NCI-H187 (cell line): ENCODE measurements around the gene INPP4B.
"Not testable (repeated sequence)": the region's sequence is repeated elsewhere in the genome, so short reads cannot be mapped to it uniquely, and the experiment has no call there.

Experiments
- DNase-seq, 2 experiments: peaks; one replicate each; lab custom pipeline; 2025; lab: John Stamatoyannopoulos, UW

INPP4B gene

DNA sequence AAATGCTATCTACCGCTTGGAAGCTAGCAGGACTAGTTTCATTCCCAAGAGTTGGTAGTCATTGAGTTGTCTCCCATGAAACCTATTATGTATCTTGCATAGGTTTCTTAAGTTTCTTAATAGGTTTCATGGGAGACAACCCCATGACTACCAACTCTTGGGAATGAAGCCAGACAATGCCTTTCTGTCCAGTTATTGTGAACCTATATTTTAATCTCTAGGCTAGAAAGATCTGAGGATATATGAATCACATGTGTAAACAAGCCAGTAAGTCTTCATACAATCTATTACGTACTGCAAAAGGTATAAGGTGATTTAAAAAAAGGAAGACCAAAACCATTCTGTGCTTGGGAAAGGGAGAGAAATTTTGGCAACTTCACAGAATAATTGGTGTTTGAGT, 162.6 kb downstream of the INPP4B start:
- no peak for DNase-seq

DNA sequence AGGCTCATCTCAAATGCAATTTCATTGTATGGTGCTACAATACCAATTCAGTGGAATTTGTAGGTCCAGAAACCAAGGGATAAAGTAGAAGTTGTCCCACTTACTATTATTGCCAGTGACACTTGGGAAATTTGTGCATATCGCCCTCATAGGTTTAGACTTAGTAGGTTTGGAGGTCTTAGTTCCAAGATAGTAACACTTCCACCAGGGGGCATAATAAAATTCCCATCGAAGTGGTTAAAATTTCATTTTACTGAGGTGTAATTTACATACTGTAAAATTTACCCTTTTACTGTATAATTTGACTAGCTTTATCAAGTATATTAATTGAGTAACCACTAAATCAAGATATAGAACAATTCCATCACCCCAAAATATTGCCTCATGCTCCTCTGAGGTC, 174.6 kb downstream of the INPP4B start:
- no peak for DNase-seq

DNA sequence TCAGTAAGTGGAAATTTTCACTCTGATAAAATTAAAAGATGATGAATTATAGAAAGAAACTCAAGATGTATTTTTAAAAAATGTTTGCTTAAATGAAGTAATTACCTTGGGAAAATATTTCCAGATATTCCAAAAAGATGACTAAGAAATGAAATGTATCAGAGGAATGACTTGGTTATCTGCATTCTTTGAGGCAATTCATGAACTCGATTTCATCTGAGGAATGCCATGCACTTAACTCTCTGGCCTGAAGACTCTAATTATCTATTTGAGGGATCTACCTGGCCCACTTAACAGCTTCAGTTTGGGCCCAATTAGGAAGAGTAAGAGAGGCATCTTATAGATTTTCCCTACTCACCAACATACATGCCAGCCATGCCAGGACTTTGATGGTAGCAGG, 182.3 kb downstream of the INPP4B start:
- DNase-seq = no peak

DNA sequence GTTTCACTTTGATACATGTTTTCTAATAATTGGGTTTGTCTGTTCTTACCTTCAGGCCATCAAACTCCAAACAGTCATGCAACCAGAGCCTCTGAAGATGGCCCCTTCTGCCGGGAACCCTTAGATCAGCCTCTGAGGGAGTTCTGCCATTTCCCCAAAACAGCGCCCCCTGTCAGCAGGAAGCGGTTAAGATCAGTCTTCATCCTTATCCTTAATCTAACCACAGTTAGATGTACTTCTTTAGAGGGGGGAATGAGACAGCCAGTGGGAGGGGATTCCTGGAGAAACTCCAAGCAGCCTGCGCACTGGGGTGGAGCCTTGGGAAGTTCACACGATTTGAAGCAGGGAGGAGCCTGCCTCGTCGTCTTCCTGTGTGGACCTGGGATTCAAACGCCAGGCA, 185.4 kb downstream of the INPP4B start:
- no peak for DNase-seq

DNA sequence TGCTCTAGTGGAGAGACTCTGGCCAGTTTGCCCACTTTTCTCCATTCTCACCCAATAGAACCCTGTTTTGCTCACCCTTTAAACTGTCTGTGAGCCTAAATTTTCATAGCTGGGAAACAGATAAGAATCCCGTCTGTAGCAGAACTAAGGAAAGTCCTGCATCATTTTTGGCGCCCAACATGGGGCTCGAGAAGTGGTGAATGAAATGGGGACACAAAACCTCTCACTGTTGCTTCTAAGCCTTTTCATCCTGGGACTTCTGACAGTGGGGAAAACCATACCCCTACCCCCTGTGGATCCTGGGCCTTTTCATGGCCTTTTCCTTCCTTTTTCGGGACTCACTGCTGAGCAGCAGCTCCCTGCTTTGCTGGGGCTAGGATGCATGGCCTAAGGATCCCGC, 189.9 kb downstream of the INPP4B start:
- DNase-seq = no peak

DNA sequence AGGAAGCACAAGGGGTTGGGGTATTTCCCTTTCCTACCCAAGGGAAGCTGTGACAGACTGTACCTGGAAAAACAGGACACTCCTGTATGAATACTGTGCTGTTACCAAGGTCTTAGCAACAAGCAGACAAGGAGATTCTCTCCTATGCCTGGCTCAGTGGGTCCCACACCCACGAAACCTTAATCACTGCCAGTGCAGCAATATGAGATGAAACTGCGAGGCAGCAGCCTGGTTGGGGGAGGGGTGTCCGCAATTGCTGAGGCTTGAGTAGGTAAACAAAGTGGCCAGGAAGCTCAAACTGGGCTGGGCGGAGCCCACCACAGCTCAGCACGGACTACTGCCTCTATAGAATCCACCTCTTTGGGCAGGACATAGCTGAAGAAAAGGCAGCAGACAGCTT, 197.7 kb downstream of the INPP4B start:
- no peak for DNase-seq

DNA sequence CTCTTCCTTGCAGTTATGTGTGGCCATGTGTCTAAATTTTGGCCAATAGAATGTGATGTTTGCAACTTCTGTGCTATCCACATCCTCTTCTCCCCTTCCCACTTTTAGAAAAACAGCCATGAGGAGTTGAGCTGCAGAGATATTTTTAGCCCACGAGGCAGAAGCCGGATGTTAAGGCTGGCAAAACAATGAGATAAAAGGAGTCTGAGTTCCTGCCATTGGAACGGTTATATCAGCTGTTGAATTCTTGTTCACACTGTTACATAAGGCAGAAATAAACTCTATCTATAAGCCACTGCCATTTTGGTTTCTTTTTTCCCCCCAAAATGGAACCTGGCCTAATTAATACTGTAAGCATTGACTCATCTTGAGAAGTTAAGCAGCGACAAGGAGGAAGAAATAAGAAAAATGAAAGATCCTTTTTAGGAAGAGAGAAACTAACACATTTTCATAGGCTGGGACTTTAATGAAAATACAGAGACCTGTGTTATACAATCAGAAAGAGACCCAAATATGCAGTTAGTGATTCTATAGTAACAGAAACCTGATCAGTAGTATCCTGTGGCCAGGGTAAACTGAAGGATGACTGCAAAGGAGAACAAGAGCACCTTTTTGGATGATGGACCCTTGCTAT, 200.5 kb downstream of the INPP4B start:
- DNase-seq = no peak

DNA sequence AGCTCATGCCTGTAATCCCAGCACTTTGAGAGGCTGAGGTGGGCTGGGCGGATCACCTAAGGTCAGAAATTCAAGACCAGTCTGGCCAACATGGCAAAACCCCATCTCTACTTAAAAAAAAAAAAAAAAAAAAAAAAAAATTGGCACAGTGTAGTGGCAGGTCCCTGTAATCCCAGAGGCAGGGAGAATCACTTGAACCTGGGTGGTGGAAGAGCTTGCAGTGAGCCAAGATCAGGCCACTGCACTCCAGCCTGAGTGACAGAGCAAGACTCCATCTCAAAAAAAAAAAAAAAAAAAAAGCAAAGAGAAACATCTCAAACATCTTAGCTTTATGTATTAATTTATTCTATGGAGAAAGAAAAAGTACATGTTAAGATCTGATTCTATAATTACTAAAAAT, 201.5 kb downstream of the INPP4B start:
- not testable (repeated sequence) for DNase-seq

DNA sequence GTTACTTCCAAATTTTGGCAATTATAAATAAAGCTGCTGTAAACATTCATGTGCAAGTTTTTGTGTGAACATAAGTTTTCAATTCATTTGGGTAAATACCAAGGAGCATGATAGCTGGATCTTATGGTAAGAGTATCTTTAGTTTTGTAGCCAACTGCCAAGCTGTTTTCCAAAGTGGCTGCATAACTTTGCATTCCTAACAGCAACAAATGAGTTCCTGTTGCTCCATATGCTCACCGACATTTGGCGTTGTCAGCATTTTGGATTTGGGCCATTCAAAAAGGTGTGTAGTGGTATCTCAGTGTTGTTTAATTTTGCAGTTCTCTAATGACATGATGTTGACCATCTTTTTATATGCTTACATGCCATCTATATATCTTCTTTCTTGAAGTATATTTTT, 208.5 kb downstream of the INPP4B start:
- DNase-seq = no peak

DNA sequence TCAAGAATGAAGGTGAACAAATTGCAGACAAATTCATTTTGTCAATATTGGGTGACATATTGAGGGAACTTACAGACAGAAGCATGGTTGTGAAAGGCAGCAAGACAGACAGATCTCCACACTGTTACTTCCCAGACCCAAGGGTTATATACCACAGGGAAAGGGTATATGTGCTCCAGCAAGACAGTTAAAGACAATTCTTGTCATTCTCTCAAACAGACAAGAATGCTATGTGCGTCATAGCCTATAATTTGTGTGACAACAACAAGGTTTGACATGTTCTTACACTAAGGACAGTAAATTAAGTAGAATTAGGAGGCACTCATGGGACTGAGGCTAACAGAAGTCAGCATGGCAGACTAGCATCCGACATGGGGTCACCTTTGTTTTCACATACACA, 214.3 kb downstream of the INPP4B start:
- no peak for DNase-seq

DNA sequence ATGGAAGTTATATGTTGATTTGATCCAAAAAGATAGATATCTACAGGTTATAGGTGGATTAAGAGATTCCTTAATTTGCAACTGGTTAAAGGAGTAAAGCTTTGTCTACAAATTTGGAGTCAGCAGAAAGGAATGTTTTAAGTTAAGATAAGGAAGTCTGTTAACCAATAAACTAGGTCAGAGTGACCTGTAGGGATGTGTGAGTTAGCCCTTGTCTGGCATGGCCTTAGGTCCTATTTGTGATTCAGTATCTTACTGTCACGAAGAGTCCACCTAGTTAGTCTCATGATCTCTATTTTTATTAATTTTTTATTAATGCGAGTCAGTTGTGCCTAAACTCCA, 230.8 kb downstream of the INPP4B start:
- DNase-seq = no peak

DNA sequence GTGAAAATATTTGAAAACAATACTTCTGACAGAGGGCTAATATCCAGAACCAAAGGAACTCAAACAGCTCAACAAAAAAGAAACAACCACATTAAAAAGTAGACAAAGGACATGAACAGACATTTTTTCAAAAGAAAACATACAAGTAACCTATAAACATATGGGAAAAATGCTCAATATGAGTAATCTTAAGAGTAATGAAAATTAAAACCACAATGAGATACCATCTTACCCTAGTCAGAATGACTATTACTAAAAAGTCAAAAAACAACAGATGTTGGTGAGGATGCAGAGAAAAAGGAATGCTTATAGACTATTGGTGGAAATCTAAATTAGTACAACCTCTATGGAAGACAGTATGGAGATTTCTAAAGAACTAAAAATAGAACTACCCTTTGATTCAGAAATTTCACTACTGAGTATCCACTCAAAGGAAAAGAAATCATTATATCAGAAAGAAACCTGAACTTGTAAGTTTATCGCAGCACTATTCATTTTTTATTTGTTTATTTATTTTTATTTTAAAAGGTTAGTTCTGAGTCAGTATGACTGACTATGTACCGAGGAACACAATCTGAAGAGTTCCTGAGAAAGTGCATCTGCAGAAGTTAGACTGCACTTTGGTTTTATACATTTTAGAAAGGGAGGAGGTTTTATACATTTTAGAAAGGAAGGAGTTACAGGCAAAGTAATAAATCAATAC, 231.3 kb downstream of the INPP4B start:
- DNase-seq = no peak

DNA sequence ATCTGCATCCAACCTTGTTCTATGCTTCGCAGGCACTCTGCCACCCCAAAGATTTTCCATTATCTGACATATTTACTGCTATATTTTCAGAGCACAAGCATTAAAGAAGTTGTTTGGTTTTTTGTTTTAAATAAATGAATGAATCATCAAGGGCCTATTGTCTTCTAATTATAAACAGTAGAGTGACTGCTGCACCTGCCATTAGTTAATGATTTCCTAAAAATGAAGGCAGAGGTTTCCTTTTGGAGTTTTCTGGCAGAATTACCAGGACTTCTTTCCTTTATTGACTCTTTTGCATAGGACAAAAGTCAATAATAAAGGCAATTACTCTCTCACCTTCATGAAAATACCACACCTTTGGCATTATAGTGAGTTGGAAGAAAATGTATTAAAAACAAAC, 238.1 kb downstream of the INPP4B start:
- no peak for DNase-seq

DNA sequence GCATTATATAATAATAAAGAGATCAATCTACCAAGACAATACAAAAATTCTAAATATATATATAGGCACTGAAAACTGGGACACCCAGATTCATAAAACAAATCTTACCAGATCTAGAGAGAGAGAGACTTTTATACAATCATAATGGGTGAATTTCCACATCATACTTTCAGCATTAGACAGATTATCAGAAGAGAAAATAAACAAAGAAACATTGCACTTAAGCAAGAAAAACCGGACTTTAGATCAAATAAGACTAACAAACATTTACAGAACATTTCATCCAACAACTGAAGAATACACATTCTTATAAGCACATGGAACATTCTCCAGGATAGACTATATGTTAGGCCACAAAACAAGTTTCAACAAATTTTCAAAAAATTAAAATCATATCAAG, 245.1 kb downstream of the INPP4B start:
- DNase-seq = no peak

DNA sequence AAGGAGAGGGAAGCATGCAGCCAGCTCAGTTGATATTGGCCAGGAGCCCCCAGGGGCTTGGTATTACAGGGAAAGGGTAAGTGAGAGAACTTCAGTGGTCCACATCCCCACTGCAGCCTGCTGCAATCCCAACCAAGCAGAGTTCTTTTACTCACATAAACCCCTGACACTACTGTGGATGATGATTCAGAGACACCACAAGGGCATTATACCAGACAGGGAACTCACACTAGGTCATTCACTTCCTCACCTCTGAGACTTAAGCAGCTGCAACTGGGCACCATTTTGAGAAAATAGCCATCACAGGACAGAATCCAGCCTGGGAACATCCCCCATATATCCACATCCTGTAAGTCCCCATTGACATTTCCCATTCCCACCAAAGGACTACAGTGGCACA, 248.0 kb downstream of the INPP4B start:
- DNase-seq = no peak

DNA sequence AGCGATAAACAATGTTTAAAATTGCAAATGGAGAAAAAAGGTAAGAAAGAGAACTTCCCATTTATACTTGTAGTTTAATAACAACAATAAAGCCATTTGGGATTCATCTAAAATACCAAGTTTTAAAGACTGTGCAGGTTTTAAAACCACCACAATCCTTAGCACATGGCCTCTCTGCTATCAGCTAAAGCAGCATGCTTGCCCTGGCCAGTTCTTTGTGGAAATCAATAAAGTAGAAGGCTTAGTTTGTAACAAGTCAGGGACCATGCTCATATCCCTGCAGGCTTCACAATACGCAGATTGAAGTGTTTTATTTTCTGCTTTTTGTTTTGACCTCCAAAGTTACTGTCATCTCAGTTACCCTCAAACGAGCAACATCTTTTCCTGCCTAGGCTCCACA, 249.5 kb downstream of the INPP4B start:
- DNase-seq = no peak

DNA sequence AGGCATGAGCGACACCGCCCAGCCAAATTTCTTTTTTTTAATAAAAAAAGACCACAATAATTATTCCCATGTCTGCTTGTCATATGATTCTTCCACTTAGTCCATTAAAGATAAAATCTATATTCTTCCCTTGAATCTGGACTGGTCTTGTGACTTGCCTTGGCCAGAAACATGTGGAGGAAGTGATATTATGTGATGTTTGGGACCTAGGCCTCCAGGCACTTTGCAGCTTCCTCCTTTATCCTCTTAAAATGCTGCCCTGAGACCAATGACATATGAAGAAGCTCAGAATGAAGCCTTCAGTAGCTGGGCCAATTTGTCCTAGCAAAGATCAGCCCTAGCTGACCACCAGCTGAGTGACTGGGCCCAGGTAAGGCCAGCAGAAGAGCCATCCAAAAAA, 250.0 kb downstream of the INPP4B start:
- no peak for DNase-seq

DNA sequence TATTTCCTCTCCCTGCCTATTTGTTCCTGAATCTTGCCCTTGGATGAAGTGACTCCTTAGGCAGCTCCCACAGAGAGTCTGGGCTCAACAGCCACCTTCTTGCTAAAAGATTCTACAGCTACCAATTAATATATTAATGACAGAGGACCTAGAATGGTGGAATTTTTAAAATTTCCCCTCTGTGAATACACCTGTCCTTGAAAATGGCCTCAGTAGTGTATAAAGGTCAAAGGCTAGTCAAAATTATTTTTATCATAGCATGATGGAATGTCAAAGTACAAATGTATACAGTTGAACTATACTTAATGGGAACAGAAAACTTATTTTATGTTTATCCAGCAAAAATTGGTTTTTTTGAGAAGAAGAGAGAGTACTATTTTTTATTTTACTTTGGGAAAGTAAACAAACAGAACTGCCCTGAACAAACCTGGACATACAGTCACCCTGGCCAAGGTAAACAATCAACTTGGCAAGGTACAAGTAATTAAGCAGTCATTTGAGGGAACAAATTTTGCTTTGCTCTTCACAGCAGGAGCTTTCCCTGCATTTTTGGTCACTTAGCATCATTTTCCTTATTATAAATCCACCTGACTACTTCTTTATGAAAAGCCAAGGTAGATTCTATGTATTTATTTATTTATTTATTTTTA, 250.8 kb downstream of the INPP4B start:
- no peak for DNase-seq

DNA sequence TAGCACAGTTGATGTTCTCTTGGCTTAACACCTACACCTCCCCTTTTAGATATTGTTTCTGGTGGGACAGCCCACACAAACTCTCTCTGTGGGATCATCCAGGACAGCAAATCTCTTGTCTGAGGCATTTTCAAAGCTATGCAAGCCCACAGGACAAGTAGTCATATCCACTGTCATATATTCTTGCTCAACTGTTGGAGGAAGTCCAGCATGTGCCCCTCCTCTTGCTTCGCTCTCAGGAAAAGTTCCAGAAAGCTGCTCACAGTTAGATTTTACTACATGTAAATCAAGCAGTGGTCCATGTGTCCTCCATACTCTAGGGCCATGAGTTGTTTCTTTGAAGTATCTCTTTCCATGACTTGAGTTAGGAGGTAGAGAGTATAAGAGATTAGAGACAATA, 260.7 kb downstream of the INPP4B start:
- no peak for DNase-seq

DNA sequence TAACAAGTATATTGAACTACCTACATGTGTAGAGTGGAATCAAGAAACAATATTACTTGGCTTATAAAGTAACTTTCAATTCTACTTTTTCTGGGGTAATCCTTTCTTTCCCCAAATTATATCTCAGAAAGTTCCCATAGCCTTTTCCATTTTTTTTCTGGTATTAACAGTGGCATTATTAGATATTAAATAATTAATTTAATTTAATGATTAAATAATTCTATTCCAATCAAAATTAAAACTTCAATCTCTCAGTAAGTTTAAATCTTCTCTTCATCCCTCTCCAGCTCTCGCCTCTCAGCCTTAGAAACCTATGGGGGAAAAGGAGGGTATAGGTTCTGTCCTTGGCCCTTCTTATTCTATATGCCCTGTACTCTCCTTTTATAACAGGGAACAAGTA, 262.4 kb downstream of the INPP4B start:
- DNase-seq = no peak

DNA sequence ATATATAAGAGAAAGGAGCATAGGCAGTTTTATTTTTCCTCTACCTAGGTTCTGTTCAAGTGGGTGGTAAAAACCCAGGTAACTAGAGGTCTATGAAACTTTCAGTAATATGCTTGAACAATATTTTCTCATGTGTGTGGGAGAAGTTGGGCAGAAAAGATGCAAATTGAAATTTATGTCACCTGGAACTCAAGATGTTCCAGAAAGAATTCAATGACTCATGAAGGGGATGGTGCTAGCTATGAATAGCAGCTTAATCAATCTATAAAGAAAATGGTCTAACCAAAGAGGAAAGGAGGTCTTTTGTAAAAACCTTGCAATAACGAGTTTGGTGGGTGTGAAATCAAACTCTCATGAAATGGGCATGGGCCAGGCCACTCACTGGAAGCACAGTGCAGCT, 263.8 kb downstream of the INPP4B start:
- DNase-seq = no peak

DNA sequence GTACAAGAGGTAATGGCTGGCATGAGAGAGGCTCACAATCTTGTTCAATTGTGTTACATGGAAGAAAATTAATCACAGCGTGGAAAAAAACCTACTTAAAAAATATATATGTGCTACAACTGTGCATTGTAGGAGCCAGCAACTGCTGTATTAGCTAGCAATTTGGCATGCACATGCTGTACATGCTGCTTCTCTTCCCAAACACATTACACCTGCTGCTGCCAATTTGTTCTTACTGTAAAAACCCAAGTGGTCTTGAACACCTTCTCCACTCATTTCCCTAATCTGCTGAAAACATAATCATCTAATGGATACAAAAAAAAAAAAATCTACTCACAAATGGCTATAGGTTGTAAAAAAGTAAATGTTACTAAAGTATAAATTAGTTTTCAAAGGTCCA, 264.2 kb downstream of the INPP4B start:
- DNase-seq = no peak

DNA sequence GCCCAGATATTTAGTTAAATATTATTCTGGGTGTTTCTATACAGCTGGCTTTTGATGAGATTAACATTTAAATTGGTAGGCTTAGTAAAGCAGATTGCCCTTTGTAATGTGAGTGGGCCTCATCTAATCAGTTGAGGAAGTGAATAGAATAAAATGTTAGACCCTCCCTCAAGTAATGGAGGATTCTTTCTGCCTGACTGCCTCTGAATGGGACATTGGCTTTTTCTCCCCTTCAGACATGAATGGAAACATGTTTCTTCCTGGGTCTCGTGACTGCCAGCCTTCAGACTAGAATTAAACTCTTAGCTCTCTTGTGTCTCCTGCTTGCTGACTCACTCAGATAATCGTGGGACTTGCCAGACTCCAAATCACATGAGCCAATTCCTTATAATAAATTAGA, 266.7 kb downstream of the INPP4B start:
- no peak for DNase-seq

DNA sequence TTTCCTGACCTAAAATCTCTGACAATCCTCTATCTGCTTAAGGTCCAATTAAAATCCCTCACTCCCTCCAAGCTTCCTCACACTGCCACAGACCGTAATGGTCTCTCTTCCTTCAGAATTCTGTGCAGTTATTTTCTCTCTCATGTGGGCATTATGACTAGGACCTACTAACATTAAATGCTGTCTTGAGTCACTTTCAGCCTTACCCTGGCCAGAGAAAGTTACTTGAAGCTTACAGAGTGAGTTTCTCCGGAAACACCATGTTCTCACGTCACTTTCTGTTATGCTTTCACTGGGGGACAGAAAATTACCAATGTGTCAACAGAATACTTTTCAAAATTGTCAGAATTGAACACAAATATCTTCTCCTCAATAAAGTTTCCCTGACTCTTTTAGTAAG, 271.8 kb downstream of the INPP4B start:
- DNase-seq = no peak
